ENCODE results near the gene SUGT1.
"Not testable (repeated sequence)": the region's sequence is repeated elsewhere in the genome, so short reads cannot be mapped to it uniquely, and the experiment has no call there.

The SUGT1 gene

DNA sequence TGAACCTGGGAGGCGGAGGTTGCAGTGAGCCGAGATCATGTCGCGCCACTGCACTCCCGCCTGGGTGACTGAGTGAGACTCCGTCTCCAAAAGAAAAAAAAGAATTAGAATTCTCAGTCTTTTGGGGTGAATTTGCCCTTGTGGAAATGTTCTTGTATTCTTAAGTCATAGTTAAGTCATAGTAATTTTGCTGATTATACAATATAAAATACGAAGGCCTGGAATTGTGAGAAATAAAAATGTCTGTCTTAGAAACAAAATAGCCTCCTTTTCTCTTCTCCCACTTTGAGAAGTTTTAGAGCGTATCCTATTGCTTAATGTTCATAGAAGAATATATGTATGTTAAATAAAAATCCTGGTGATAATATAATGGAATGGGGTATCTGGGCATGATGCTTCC is 18.1 kb downstream of the SUGT1 start:
- DNase-seq, result no peak

DNA sequence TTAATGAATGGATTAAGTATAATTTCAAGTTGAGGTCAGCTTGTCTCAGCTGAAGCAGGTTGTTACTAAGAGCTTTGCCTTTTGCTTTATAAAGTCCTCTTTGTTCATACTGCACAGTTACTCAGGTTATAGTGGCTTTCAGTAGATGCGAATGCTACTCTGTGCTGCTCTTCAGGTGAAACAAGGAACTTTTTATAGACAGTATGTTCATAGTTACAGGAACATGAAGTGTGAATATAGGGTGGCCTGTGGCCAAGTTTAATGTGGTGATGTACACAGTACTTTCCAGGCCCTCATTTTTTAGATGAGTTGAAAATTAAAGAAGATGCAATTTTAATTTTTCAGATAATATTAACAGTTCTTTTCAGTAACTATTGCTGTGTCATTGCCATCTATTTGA is 20.8 kb downstream of the SUGT1 start:
- no peak for DNase-seq

DNA sequence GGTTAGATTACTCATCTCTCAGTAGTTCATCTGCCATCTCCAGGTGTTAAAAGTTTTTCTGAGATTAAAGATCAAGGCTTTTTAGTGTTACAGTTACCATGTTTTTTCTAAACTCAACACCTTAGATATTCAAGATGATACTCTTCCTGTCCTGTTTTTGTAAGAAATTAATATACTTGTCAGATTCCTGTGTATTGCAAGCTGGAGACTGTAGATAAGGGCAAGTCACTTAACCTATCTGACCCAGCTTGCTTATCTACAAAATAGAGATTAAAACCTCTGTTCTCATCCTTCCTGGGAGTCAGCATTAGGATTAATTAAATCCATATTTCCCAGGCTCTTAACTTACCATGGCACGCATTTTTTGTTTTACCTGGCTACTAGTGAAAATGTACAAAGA is 25.2 kb downstream of the SUGT1 start:
- DNase-seq, result no peak

DNA sequence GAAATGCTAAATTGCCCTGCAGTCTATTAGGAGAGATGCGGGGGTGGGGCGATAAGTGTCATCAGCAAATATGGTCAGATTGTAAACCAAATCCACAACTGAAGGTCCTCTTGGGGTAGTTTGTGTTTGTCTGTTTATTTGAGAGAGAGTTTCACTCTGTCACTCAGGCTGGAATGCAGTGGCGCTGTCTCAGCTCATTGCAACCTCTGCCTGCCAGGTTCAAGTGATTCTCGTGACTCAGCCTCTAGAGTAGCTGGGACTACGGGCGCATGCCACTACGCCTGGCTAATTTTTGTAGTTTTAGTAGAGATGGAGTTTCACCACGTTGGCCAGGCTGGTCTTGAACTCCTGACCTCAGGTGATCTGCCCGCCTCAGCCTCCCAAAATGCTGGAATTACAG is 33.2 kb downstream of the SUGT1 start:
- DNase-seq, result not testable (repeated sequence)

DNA sequence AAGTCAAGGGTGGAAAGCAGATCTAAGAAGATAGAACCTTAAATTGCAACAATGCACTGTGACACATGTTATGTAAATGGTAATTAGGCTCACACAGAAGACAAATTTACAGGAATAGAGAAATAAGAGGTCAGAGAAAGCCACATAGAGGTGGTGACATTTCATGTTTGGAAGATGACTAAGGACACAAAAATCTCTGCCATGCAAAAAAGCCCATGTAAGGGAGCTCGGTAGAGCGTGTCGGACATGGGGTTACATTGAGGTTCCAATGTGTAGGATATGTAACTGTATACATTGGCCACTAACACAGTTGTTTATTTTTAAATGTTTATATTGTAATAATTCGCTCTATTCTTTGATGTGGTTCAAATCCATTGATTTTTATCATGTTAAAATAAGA is 33.7 kb downstream of the SUGT1 start:
- no peak for DNase-seq

DNA sequence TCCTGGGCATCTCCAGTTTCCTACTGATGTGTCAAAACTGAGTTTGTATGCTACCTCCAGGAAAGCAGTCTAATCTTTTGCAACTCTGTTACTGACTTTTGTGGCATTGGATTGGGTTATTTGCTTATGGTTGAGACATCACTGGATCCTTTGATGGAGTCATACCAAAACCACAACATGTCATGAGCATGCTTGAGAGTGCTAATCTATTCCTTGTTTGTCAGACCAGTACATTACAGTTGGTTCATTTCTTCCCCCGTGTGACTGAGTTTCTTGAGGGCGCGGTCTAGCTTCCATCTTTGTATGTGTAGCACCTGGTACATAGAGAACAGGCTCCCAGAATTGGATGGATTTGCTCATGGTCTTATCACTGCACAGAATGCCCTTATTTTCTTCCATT is 43.2 kb downstream of the SUGT1 start:
- DNase-seq, result no peak

GRCh38 chr13:52696566-52696965 is 43.9 kb downstream of the SUGT1 start:
- DNase-seq, result no peak

DNA sequence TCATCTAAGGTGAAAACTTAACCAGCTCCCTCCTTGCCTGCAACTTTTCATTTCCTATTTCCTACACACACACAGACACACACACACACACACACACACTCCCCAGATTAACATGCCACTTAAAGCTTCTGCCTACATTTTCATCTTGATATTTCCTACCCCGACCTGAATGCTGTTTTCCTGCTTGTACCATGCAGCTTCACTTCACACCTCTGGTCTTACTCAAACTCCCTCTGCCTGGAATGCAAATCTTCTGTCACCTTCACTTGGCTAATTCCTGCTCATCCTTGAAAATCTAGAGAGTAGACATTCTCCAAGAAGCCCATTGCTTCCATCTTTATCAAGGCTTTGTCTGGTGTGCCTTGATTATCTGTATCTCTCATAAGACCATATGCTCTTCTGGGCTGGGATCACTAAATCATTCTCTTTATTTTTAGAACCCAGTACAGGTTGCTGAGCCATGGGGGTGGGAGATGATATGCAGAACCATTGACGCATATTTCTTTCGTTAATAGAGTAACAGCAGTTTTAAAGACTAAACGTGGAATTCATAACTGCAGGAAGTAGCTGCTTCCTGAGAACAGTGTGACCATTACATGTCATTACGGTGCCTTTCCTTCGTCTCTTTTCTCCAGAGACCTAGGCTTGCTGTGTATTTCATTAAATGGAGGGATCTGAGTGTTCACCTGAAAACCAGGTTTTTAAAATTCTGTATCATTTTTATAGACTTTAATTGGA is 49.3 kb downstream of the SUGT1 start:
- DNase-seq, result no peak

GRCh38 chr13:52703482-52703881 is 50.8 kb downstream of the SUGT1 start:
- DNase-seq, result no peak

GRCh38 chr13:52706081-52706480 is 53.4 kb downstream of the SUGT1 start:
- DNase-seq, result no peak

GRCh38 chr13:52707375-52707774 is 54.7 kb downstream of the SUGT1 start:
- DNase-seq, result no peak

GRCh38 chr13:52708266-52708665 is 55.6 kb downstream of the SUGT1 start:
- not testable (repeated sequence) for DNase-seq

GRCh38 chr13:52711286-52711685 is 58.6 kb downstream of the SUGT1 start:
- DNase-seq, result no peak

GRCh38 chr13:52712385-52712784 is 59.7 kb downstream of the SUGT1 start:
- DNase-seq, result no peak

DNA sequence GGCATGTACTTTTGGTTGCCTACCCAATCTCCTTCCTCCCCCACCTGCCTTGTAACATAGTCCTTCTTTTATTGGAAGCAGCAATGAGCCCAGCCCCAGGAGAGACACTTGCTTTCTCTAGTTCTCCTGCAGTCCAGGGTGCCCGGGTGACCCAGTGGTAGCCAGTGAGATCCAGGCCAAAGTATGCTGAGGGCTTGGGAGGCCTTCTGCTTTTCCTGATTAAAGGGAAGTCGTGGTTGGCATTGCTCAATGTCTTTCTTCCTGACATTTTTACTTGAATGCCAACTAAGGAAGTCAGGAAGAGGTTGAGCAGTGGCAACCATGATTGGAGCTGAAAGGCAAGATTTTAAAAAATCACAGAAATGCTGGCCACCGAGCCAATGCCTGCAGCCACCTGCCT is 61.3 kb downstream of the SUGT1 start:
- DNase-seq, result no peak

GRCh38 chr13:52720904-52721303 is 68.3 kb downstream of the SUGT1 start:
- not testable (repeated sequence) for DNase-seq

- not testable (repeated sequence) for DNase-seq
Measured at GRCh38 chr13:52721356-52721755, 68.7 kb downstream of the SUGT1 start.

GRCh38 chr13:52723181-52723580 is 70.5 kb downstream of the SUGT1 start:
- no peak for DNase-seq

- no peak for DNase-seq
Measured at GRCh38 chr13:52725302-52725701, 72.7 kb downstream of the SUGT1 start.

DNA sequence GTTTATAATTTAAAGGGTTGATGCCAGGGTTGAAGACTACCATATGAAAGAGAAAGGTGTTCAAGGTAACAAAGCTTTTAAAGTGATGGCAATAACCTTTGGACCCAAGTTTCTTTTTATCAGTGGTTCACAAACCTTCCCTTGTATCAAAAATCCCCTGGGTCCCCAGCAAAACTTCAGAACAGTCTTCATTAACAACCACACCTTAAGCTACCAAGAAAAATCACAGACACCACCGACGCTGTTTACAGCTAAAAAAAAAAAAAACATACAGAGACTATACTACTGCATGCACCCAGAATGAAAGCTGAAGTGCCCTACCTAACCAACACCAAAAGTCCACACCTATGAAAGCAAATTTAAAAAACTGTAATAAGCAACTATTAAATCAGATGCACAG is 73.6 kb downstream of the SUGT1 start:
- DNase-seq, result no peak

- no peak for DNase-seq
Measured at GRCh38 chr13:52734075-52734623, 81.5 kb downstream of the SUGT1 start.

DNA sequence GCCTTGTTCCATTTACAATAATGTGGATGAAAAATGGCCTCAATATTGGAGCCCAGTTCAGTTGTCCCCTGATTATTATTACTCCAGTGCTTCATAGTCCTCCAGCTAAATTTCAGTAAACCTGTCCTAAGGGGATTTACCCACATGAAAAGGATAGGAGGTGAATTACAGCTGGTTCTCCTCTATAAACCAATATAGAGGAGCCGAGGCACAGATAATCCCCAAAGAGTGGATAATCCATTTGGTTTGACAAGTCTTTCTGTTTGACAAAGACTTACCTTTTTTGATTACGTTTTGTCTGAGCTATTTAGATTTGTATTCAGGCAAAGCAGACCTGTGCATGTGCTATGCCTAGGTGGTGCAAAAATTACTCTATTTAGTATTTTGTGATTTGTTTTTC is 84.3 kb downstream of the SUGT1 start:
- no peak for DNase-seq

DNA sequence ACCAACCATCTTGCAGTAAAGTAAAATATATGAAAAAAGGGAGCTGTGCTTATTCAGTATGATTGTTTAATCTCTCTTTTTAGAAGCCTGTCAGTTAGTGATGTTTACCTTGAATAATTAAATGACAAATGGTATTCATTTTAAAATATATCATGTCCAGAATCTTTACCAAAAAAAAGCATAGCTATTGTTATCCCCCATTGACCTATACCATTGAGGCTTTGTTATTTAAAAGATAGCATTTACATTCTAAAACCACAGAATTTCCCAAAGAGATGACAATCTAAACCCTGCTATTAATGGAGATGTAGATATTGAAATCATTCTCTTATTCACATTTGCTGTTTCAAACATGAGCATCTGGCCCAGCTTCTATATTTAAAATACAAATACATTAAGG is 84.8 kb downstream of the SUGT1 start:
- no peak for DNase-seq

GRCh38 chr13:52737965-52738364 is 85.3 kb downstream of the SUGT1 start:
- no peak for DNase-seq
